ENCODE data around the gene FLYWCH2.

DNA sequence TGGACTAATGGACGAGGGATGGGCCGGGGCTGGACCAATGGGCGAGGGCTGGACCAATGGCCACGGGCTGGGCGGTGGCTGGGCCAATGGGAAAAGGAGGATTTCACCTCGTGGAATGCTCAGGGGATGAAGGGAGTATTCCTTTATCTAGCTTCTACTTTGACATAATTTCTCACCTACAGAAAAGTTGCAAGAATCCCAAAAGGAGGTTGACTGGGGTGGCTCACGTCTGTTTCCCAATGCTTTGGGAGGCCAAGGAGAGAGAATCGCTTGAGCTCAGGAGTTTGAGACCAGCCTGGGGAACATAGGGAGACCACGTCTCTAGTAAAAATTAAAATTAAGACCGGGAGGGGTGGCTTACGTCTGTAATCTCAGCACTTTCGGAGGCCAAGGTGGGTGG, 23.0 kb downstream of the FLYWCH2 start:
- TF ChIP-seq GATA2 (IDR thresholded peaks at IDR 0.05; ENCODE audit: low read depth, low read length) (no peak), GATA3 (IDR thresholded peaks at IDR 0.05; ENCODE audit: low read depth, low read length) (no peak)
